Spleen (tissue), 13 donors: ENCODE data around the gene RCSD1. TPM values are rescaled to one million over a fixed set of nuclear protein-coding genes. Genes with fewer than 3 reads are reported as not detected.

ENCODE experiments used
- DNase-seq: peaks from one replicate; pipeline ENCODE4 v3.0.0-alpha.2; 2020
- H3K27ac ChIP-seq, 8 donors: fragments of 200-600 bp; sonication (generic) in 7 of 8; 1 replicate in 4 of 8; 2 replicates in 4 of 8; pipeline versions ENCODE4 v1.5.0 to v1.8.0; 2016 to 2021; ENCODE audit warnings: inconsistent platforms in 4 of 8, mild to moderate bottlenecking in 4 of 8, moderate library complexity in 1 of 8
- H3K27me3 ChIP-seq, 7 donors: fragments of 200-600 bp; sonication (generic) in 6 of 7; replicated peaks in 1 of 7; 1 replicate in 4 of 7; 2 replicates in 3 of 7; pipeline versions ENCODE4 v1.5.0 to v1.8.0; 2016 to 2021; ENCODE audit warnings: inconsistent platforms in 3 of 7, mild to moderate bottlenecking in 1 of 7
- H3K36me3 ChIP-seq, 6 donors: fragments of 200-600 bp; sonication (generic) in 5 of 6; 1 replicate in 4 of 6; 2 replicates in 2 of 6; pipeline versions ENCODE4 v1.5.0 to v1.8.0; 2016 to 2021; ENCODE audit warnings: inconsistent platforms in 2 of 6
- H3K4me1 ChIP-seq, 6 donors: fragments of 200-600 bp; sonication (generic) in 5 of 6; 1 replicate in 3 of 6; 2 replicates in 3 of 6; pipeline versions ENCODE4 v1.5.0 to v1.8.0; 2016 to 2021; ENCODE audit warnings: inconsistent platforms in 3 of 6
- H3K4me3 ChIP-seq, 8 donors: fragments of 200-600 bp; sonication (generic) in 7 of 8; 1 replicate in 4 of 8; 2 replicates in 4 of 8; pipeline versions ENCODE4 v1.5.0 to v1.8.0; 2016 to 2021; ENCODE audit warnings: inconsistent platforms in 4 of 8, mild to moderate bottlenecking in 4 of 8, moderate library complexity in 2 of 8
- H3K9me3 ChIP-seq, 8 donors: fragments of 200-600 bp; sonication (generic) in 7 of 8; 1 replicate in 4 of 8; 2 replicates in 4 of 8; pipeline versions ENCODE4 v1.5.0 to v1.8.0; 2016 to 2021; ENCODE audit warnings: inconsistent platforms in 4 of 8
- CTCF ChIP-seq, 11 experiments: fragments of 200-600 bp in 7 of 11; fragments of 450-650 bp in 4 of 11; sonication (generic) in 4 of 11; IDR thresholded peaks in 8 of 11; conservative IDR thresholded peaks in 3 of 11; 1 replicate in 7 of 11; 2 replicates in 4 of 11; pipeline versions ENCODE4 v1.4.0 to v1.8.0; 2016 to 2021; ENCODE audit warnings: antibody characterized with exemption in 11 of 11, inconsistent platforms in 4 of 11, mild to moderate bottlenecking in 1 of 11
- POLR2A ChIP-seq, 3 donors: fragments of 450-650 bp; IDR thresholded peaks; one replicate each; pipeline ENCODE4 v1.5.1; 2017; ENCODE audit warnings: antibody characterized with exemption in 3 of 3, mild to moderate bottlenecking in 1 of 3
- POLR2AphosphoS5 ChIP-seq, 3 donors: sonication (generic); formaldehyde crosslinking; IDR thresholded peaks; one replicate each; pipeline ENCODE4 v1.5.1; 2017; ENCODE audit warnings: antibody characterized with exemption in 3 of 3
- WGBS, 5 donors: extraction: QIAGEN DNeasy Blood & Tissue Kit in 3 of 5; methylation state at CpG; one replicate each; pipeline versions ENCODE4 v1.1.5 to v1.1.7; 2013 to 2018; 5-methylcytosine and 5-hydroxymethylcytosine counted together
- intact Hi-C: fragments of 100-400 bp; cut with DNase I; formaldehyde crosslinking; loops from one replicate; pipeline ENCODE4 v1.15.0; 2023; ENCODE audit warnings: low total_unique reads
- long read RNA-seq, 2 donors: transcript quantifications; one replicate each; lab custom pipeline, GENCODE V29; 2026
- polyA plus RNA-seq, 3 donors: library from polyadenylated mRNA; stranded (reverse); fragments of 200-250 nt; gene quantifications; one replicate each; pipeline ENCODE4 v1.2.1, GENCODE V29; 2013
- total RNA-seq, 7 donors: library from RNA; depleted of rRNA in 3 of 7; stranded (reverse); fragments of >200 nt in 3 of 7; fragmentation: NEBNext Ultra II Directional in 4 of 7; extraction: Animal tissue kit (Norgen Biotek cat#: 25700) in 4 of 7; gene quantifications; one replicate each; pipeline versions ENCODE4 v1.1.0 to v1.2.1, GENCODE V29; 2016 to 2021
- donor health status: healthy with polysubstance abuse.
- donor health status: DM: no; HTN: no; CAD: no; lungs with moderate emphysema.
- donor health status: DM: no; HTN: no; CAD: no.
- donor health status: Bipolar disorder and iron deficiency.
- donor health status: healthy.
- donor health status: DM: no; HTN: no; CAD: no.
- donor health status: DM: yes; HTN: yes; CAD: no.

RCSD1 gene
- total RNA-seq (100 to 1,000 TPM in 5 of 7 donors, 10 to 100 TPM in 2; 91.9 to 144 (median 124) TPM), polyA plus RNA-seq (100 to 1,000 TPM in 1 of 3 donors, 10 to 100 TPM in 2; 58.9 to 103 (median 87.2) TPM)
- long read RNA-seq, donor 1, transcript RCSD1-202 (7 exons, 3,135 nt), result major isoform, 5 of 18 reads
- long read RNA-seq, donor 1, partial matches to known transcripts, result 13 of 18 reads
- long read RNA-seq, donor 1, other reads (novel, unspliced or antisense), result 0 of 18 reads
- long read RNA-seq, donor 2, transcript RCSD1-202 (7 exons, 3,135 nt), result major isoform, 8 of 9 reads
- long read RNA-seq, donor 2, partial matches to known transcripts, result 0 of 9 reads
- long read RNA-seq, donor 2, other reads (novel, unspliced or antisense), result 0 of 9 reads

- WGBS, 5 donors, result 3 to 6% (median 4%) methylated on average over 22 to 62 of the region's 62 CpGs
- H3K9me3 ChIP-seq, result peaks cover 0 to 4% (median 0%) of the 10 kb centered on the region in 8 donors
- H3K27me3 ChIP-seq, result no peaks in the 10 kb centered on the region
- peak; percentile 95 for DNase-seq
- peaks cover 0 to 19% (median 0%) of the 10 kb centered on the region in 6 donors for H3K36me3 ChIP-seq
- intact Hi-C loops, result no loop called here
- H3K4me1 ChIP-seq, result peaks cover 48 to 92% (median 72%) of the 10 kb centered on the region in 6 donors
- peak within 1 kb of the TSS; percentile 86 to 100 (median 96) for H3K27ac ChIP-seq
- TF ChIP-seq CTCF (IDR thresholded peaks at IDR 0.05 in 8 of 11, conservative IDR thresholded peaks at IDR 0.05 in 3 of 11) (no peak), POLR2AphosphoS5 (IDR thresholded peaks at IDR 0.05) (peak; percentile 85 to 86 (median 86)), POLR2A (IDR thresholded peaks at IDR 0.05) (peak in 1 of 3 donors; percentile 21)
- peak within 1 kb of the TSS; percentile 52 to 92 (median 75) for H3K4me3 ChIP-seq
Measured at GRCh38 chr1:167629681-167630567, at the start of gene RCSD1. TSS of gene RCSD1 (plus strand) at chr1:167630232. CDS start at chr1:167630424, 192 bp downstream.

- Histone ChIP-seq H3K27ac (no peak overlapping the region), H3K9me3 (no peaks in the 10 kb centered on the region), H3K4me3 (no peak overlapping the region), H3K27me3 (no peaks in the 10 kb centered on the region), H3K4me1 (no peaks in the 10 kb centered on the region), H3K36me3 (no peaks in the 10 kb centered on the region)
- intact Hi-C loops, result no loop called here
- 77 to 100% (median 85%) methylated on average over 1 of the region's 1 CpG for WGBS, 5 donors
- TF ChIP-seq POLR2AphosphoS5 (IDR thresholded peaks at IDR 0.05) (no peak), POLR2A (IDR thresholded peaks at IDR 0.05) (no peak), CTCF (IDR thresholded peaks at IDR 0.05 in 8 of 11, conservative IDR thresholded peaks at IDR 0.05 in 3 of 11) (no peak)
- DNase-seq, result no peak
Measured at GRCh38 chr1:167582064-167582463, 48.0 kb upstream of the RCSD1 start.

GRCh38 chr1:167582722-167583121, 47.3 kb upstream of the RCSD1 start:
- no peaks in the 10 kb centered on the region for H3K27me3 ChIP-seq
- H3K27ac ChIP-seq, result no peak overlapping the region
- TF ChIP-seq POLR2AphosphoS5 (IDR thresholded peaks at IDR 0.05), result no peak
- TF ChIP-seq POLR2A (IDR thresholded peaks at IDR 0.05), result no peak
- TF ChIP-seq CTCF (IDR thresholded peaks at IDR 0.05 in 8 of 11, conservative IDR thresholded peaks at IDR 0.05 in 3 of 11), result no peak
- no peak overlapping the region for H3K4me3 ChIP-seq
- H3K36me3 ChIP-seq, result no peaks in the 10 kb centered on the region
- no peaks in the 10 kb centered on the region for H3K9me3 ChIP-seq
- intact Hi-C loops, result no loop called here
- no peak for DNase-seq
- H3K4me1 ChIP-seq, result peaks cover 0 to 5% (median 0%) of the 10 kb centered on the region in 6 donors
- WGBS, 5 donors, result 93 to 100% (median 97%) methylated on average over 4 of the region's 4 CpGs
